Cerebellar nuclear complex (tissue), 1 donor: ENCODE results near the gene ANKRD62.
"Not testable (repeated sequence)": the region's sequence is repeated elsewhere in the genome, so short reads cannot be mapped to it uniquely, and the experiment has no call there.

Source experiments
- DNase-seq, 2 experiments: peaks; one replicate each; lab custom pipeline; 2025; lab: John Stamatoyannopoulos, UW

The ANKRD62 gene

DNA sequence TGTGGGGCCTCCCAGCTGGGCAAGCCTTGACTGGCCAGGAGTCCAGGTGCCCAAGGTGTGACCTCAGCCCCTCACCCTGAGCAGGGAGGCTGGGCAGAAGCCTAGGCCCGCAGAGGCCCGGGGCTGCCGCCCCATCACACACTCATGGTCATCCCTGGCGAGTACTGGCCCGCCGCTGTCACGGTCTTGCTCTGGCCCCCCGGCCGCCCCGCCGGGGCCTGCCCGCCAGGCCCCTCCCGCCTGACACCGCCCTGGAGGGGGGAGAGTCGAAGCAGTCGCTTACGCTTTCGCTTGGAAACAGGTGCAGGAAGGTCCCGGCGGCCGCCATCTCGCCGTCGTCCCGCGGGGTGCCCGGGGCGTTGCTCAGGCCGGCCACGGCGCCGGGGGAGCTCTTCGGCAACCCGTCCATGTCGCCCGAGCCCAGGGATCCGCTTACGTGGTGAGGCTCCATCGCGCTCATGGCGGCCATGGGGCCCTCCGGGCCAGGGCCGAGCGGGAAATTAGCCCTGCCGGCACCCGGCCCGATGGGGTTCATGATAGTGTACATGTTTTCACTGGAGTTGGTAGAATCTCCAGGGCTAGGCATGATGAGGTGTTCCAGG, 26.6 kb upstream of the ANKRD62 start:
- DNase-seq, result no peak

DNA sequence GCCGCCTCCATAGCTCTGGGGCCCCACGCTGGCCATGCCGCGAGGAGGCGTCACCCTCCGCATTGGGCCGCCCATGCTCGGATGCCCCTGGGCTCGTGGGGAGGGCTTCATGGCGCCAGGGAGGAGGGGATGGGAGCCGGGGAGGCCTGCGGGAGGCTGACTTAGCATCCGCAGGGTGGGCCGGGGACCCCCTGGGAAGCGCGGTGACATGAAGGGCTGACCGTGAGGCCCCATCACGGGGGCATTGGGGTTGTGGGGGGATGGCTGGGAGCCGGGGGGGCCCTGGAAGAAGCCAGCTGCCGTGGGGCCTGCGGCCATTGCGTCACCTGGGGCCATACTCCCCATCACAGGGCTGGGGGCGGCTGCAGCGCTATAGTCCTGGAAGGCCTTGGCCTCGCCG, 26.0 kb upstream of the ANKRD62 start:
- DNase-seq, result no peak

GRCh38 chr18:12068316-12068949, 25.2 kb upstream of the ANKRD62 start:
- not testable (repeated sequence) for DNase-seq

DNA sequence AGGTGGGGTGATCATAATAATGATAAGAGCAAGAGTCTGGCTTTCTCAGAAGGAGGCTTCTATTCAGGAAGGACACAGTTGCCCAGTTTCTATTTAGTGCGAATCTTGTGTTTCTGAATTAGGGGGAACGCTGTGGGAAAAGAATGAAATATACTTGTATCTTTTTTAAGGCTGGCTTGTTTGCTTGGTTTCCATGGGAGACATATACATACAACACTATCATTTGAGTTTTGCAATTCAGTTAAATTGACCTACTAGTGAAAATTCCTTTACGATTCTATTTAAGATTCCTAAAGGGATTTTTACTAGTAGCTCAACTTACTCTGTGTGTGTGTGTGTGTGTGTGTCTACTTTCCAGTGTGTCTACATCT, 24.7 kb upstream of the ANKRD62 start:
- no peak for DNase-seq

DNA sequence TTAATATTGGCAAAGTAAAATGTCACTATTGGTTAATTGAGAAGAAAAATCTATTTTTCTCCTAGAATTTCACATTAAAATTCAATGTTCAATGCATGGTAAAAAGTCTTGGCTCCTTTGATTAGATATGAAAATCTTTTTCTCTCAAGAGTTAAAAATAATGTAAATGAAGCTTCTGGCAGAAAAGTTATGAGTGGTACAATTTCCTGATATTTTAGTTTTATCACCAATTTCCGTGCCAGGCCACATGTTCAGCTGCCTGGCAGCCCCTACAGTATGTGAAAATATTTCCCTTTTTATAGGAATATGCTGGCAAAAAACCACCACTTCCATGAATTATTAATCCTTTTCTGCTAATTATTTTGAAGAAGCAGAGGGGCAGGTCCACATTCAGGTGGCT, 22.6 kb upstream of the ANKRD62 start:
- not testable (repeated sequence) for DNase-seq

- no peak for DNase-seq
Measured at GRCh38 chr18:12072996-12073395, 20.6 kb upstream of the ANKRD62 start.

GRCh38 chr18:12074736-12075135, 18.9 kb upstream of the ANKRD62 start:
- no peak for DNase-seq

DNA sequence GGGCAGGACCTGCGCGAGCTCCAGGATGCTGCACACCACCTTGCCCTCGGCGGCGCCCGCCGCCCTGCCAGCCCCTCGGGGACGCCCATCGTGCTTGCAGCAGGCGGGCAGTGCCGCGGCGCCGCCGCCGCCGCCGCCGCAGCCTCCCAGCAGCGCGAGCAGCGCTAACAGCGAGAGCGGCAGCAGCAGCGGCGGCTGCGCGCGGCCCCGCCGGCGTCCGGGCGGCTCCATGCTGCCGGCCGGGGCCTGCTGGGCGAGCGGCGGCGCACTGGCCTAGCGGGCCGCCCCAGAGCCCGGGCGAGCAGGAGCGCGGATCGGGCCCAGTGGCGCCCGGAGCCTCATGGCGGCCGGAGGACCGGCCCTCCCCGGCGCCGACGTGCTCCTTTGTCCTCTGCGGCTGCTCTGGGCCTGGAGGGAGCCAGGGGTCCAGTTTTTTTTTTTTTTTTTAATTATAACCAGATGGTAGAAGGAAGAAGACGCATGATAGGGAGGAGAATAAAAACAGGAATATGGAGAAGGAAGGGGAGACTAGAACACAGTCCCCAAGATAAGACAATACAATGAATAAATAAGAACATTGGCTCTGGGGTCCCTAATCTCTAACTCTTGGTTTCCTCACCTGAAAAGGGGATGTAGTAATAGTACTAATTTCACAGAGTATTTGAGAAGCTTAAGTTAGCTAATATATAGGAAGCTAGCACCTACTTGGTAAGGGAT, 17.1 kb upstream of the ANKRD62 start:
- DNase-seq, result no peak

GRCh38 chr18:12077994-12078393, 15.6 kb upstream of the ANKRD62 start:
- not testable (repeated sequence) for DNase-seq

DNA sequence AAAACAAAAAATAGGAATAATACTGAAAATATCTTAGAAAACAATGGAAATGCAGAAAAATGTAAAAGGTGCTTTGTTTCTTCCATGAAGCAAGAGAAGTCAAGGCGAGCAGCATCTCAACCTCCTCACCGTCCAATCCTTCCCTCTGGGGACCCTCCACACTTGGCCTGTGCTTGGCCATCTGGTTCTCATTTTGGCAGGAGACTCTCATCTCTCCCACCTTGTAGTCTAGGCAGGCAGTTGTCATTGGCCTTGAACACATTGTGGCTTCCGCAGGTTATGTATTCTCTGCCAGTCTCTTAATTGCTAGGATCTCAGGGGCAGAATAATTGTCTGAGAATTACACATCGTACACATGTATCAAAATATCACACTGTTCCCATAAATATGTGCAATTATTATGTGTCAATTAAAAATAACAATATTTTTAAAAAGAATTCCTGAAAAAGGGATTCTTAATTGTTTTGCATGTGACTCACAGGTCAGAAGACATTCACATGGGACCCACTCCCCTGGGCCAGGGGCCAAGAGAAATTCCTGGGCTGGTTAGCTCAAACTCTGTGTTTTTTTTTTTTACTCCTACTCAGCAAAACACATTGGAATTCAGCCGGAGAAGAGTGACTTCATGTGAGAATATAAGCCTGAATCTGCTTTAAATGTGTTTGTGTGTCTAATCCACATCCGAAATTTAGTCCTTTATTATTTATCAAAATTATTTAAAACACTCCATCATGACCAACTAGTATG, 14.0 kb upstream of the ANKRD62 start:
- DNase-seq, result no peak

GRCh38 chr18:12085136-12085535, 8.5 kb upstream of the ANKRD62 start:
- no peak for DNase-seq

- DNase-seq, result no peak
Measured at GRCh38 chr18:12085786-12086185, 7.9 kb upstream of the ANKRD62 start.

GRCh38 chr18:12086249-12086648, 7.4 kb upstream of the ANKRD62 start:
- DNase-seq, result no peak

- DNase-seq, result no peak
Measured at GRCh38 chr18:12086677-12087470, 6.8 kb upstream of the ANKRD62 start.

DNA sequence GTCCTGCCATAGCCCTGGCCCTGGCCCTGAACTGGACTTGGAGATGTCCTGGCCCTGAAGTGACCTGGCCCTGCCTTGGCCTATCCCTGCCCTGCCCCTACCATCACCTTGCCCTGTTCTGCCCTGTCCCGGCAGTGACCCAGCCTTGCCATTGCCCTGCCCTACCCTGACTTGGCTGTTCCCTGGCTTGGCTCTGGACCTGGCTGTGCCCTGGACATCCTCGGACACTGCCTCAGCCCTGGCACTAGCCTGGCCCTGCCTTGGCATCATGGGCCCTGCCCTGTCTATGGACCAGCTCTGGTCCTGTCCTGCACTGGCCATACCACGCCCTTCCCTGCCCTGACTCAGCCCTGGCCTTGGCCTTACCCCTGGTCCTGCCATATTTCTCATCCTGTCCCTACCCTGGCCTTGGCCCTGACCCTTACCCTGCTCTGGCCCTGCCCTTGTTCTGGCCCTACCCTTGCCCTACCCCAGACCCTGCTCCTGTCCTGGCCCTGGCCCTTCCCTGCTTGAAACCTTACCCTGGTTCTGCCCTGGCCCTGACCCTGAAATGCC, 6.1 kb upstream of the ANKRD62 start:
- DNase-seq, result no peak

GRCh38 chr18:12088096-12088495, 5.5 kb upstream of the ANKRD62 start:
- no peak for DNase-seq

DNA sequence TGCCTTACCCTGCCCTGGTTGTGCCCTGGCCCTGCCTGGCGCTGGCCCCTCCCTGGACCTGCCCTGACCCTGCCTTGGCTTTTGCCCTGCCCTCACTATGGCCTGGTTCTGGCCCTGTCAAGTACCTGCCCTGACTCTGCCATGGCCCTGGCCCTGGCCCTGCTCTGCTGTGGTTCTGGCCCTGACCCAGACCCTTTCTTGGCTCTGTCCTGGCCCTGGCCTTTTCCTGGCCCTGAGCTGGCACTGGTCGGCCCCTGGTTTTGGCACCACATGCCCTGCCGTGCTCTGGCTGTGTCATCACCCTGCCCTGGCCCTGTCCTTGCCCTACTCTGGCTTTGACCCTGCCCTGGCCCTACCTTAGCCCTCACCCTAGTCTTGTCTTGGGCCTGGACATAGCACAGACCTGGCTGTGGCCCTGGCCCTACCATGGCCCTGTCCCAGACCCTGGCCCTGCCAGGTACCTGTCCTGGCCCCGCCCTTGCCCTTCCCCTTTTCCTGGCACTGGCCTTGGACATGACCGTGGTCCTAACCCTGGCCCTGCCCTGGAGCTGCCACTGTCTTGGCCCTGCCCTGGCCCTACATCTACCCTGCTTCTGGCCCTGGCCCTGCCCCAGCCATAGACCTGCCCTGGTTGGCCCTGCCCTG, 4.8 kb upstream of the ANKRD62 start:
- no peak for DNase-seq

DNA sequence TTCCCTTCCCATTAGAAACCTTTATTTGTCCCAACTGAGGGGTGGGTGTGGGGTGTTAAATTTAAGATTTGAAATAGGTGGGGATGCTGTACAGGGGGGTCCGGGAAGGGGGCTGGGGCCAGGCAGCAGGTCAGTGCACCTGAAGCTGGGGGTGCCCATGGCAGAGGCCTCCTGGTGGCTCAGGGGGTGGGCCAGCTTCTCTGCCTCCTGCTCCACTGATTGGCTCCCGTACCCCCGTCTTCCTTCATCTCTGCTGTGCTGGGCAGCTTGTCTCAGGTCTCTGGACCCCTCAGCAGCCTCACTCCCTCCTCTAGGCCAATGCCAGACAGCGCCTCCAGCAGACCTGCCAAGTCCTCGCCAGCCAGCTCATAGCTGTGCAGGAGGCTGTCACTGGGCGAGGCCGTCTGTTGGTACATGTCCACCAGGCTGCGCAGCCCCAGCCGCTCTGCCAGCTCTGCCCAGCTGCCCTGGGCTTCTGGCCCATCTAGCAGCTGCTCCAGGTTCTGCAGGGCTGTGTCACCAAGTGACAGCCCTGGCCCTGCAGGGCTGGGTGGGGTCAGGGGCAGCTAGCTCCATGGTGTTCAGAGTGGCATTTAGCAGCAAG, 2.0 kb upstream of the ANKRD62 start:
- DNase-seq, result no peak

GRCh38 chr18:12092398-12093229, 1.0 kb upstream of the ANKRD62 start:
- DNase-seq, result no peak

GRCh38 chr18:12098374-12098773, 4.7 kb downstream of the ANKRD62 start:
- no peak for DNase-seq
